IMR-90 (cell line): ENCODE results near the gene GCNA. TPM values are rescaled to one million over a fixed set of nuclear protein-coding genes. Genes with fewer than 3 reads are reported as not detected.

Experiments used
- ATAC-seq: fragments of 200-7000 bp; cut with Tn5 transposase; 2 replicates; pipeline ENCODE4 v1.9.1; 2020; ENCODE audit warnings: low read depth, mild to moderate bottlenecking, moderate library complexity
- BruUV-seq: library from RNA; stranded (reverse); fragments of 400-500 nt; replicated peaks from 2 replicates; lab custom pipeline; 2021; lab: Mats Ljungman, UMichigan
- CTCF ChIA-PET: fragments of 300-600 bp; formaldehyde crosslinking; extraction: SDS; loops from one replicate; lab custom pipeline; 2021; ENCODE audit warnings: antibody characterized with exemption; lab: Yijun Ruan, JAX
- POLR2A ChIA-PET: fragments of 300-600 bp; sonication (Branson Sonifier 250); formaldehyde crosslinking; loops from one replicate; lab custom pipeline; 2022; ENCODE audit warnings: antibody characterized with exemption; ENCODE audit not compliant: unreplicated experiment; lab: Charles Lee
- DNase-seq: peaks from one replicate; pipeline ENCODE4 v3.0.0; 2013
- H2AFZ ChIP-seq: replicated peaks from 2 replicates; pipeline ENCODE3; 2013; ENCODE audit warnings: low read length, mild to moderate bottlenecking; ENCODE audit not compliant: poor library complexity
- H2AK5ac ChIP-seq: 2 replicates; pipeline ENCODE4 v1.6.1; 2013; ENCODE audit warnings: low read depth, low read length, inconsistent platforms
- H2AK9ac ChIP-seq: replicated peaks from 2 replicates; pipeline ENCODE3; 2013; ENCODE audit warnings: mild to moderate bottlenecking, low read depth, low read length, moderate library complexity; ENCODE audit not compliant: poor library complexity
- H2BK120ac ChIP-seq: 2 replicates; pipeline ENCODE4 v1.6.1; 2013; ENCODE audit warnings: low read depth, low read length, inconsistent platforms
- H2BK15ac ChIP-seq: 3 replicates; pipeline ENCODE4 v1.6.1; 2013; ENCODE audit warnings: low read depth, low read length, inconsistent platforms
- H2BK20ac ChIP-seq: 2 replicates; pipeline ENCODE4 v1.6.1; 2013; ENCODE audit warnings: low read depth, mild to moderate bottlenecking, inconsistent platforms, low read length, moderate library complexity
- H2BK5ac ChIP-seq: 2 replicates; pipeline ENCODE4 v1.6.1; 2013; ENCODE audit warnings: mild to moderate bottlenecking, low read depth, low read length, inconsistent platforms; ENCODE audit not compliant: poor library complexity, severe bottlenecking
- H3K14ac ChIP-seq: replicated peaks from 2 replicates; pipeline ENCODE4 v1.6.1; 2013; ENCODE audit warnings: low read depth, low read length, inconsistent platforms
- H3K18ac ChIP-seq: 2 replicates; pipeline ENCODE4 v1.6.1; 2013; ENCODE audit warnings: low read depth, low read length, control low read depth
- H3K23ac ChIP-seq: 2 replicates; pipeline ENCODE4 v1.6.1; 2013; ENCODE audit warnings: low read depth, low read length, inconsistent platforms
- H3K27ac ChIP-seq: 2 replicates; pipeline ENCODE4 v1.5.1; 2013; ENCODE audit warnings: mild to moderate bottlenecking, control low read depth, low read length; ENCODE audit not compliant: insufficient read depth
- H3K27me3 ChIP-seq: 2 replicates; pipeline ENCODE4 v1.6.1; 2013; ENCODE audit warnings: low read length; ENCODE audit not compliant: control insufficient read depth, insufficient read depth
- H3K36me3 ChIP-seq: 2 replicates; pipeline ENCODE4 v1.6.1; 2013; ENCODE audit warnings: low read length, mixed read lengths; ENCODE audit not compliant: control insufficient read depth, insufficient read depth
- H3K4ac ChIP-seq: 2 replicates; pipeline ENCODE4 v1.6.1; 2013; ENCODE audit warnings: low read depth, low read length, inconsistent platforms
- H3K4me1 ChIP-seq: 2 replicates; pipeline ENCODE4 v1.6.1; 2013; ENCODE audit warnings: low read length, mixed read lengths; ENCODE audit not compliant: control insufficient read depth, insufficient read depth
- H3K4me2 ChIP-seq: 2 replicates; pipeline ENCODE4 v1.6.1; 2013; ENCODE audit warnings: low read depth, mild to moderate bottlenecking, control low read depth, low read length, moderate library complexity
- H3K4me3 ChIP-seq: 2 replicates; pipeline ENCODE4 v1.5.1; 2013; ENCODE audit warnings: low read depth, mild to moderate bottlenecking, control low read depth, low read length, moderate library complexity; ENCODE audit not compliant: insufficient read depth
- H3K56ac ChIP-seq: 2 replicates; pipeline ENCODE4 v1.6.1; 2013; ENCODE audit warnings: low read length, inconsistent platforms; ENCODE audit not compliant: insufficient read depth; ENCODE audit errors: extremely low read depth
- H3K79me1 ChIP-seq, 2 experiments: 2 replicates each; pipeline ENCODE4 v1.6.1; 2013; ENCODE audit warnings: low read length in 2 of 2, inconsistent platforms in 1 of 2, low read depth in 1 of 2
- H3K9ac ChIP-seq: 2 replicates; pipeline ENCODE4 v1.6.1; 2013; ENCODE audit warnings: low read depth, low read length, control low read depth
- H3K9me1 ChIP-seq: 2 replicates; pipeline ENCODE4 v1.6.1; 2013; ENCODE audit warnings: low read length, inconsistent platforms; ENCODE audit not compliant: insufficient read depth
- H3K9me3 ChIP-seq: 2 replicates; pipeline ENCODE4 v1.6.1; 2013; ENCODE audit warnings: low read length; ENCODE audit not compliant: control insufficient read depth, insufficient read depth
- H4K20me1 ChIP-seq: 2 replicates; pipeline ENCODE4 v1.6.1; 2013; ENCODE audit warnings: low read length, inconsistent platforms; ENCODE audit not compliant: insufficient read depth
- H4K5ac ChIP-seq: 2 replicates; pipeline ENCODE4 v1.6.1; 2013; ENCODE audit warnings: mild to moderate bottlenecking, low read depth, low read length, control low read depth
- H4K8ac ChIP-seq, 2 experiments: 2 replicates each; pipeline ENCODE4 v1.6.1; 2013; ENCODE audit warnings: low read depth in 2 of 2, low read length in 2 of 2, control low read depth in 1 of 2, inconsistent platforms in 1 of 2
- H4K91ac ChIP-seq: 2 replicates; pipeline ENCODE4 v1.6.1; 2013; ENCODE audit warnings: low read depth, low read length, inconsistent platforms; ENCODE audit not compliant: insufficient read depth
- ELK1 ChIP-seq: fragments of 150-350 bp; IDR thresholded peaks from 2 replicates; pipeline ENCODE4 v1.6.1; 2016; ENCODE audit warnings: low read depth, mild to moderate bottlenecking, low read length, moderate library complexity, borderline replicate concordance
- MXI1 ChIP-seq: IDR thresholded peaks from 2 replicates; pipeline ENCODE4 v1.6.1; 2012; ENCODE audit warnings: low read depth, mild to moderate bottlenecking, low read length, moderate library complexity, borderline replicate concordance
- WGBS, 2 experiments: methylation state at CpG; one replicate each; pipeline versions ENCODE4 v1.1.5 to v1.1.7; 2013; ENCODE audit warnings: missing lambda C conversion rate in 2 of 2; ENCODE audit not compliant: insufficient read length in 1 of 2; ENCODE audit errors: extremely low coverage in 2 of 2; 5-methylcytosine and 5-hydroxymethylcytosine counted together
- dilution Hi-C: fragments of 300-500 bp; cut with HindIII; formaldehyde crosslinking; loops from one replicate; pipeline ENCODE4 v1.14.3; 2018; ENCODE audit warnings: low sequenced_read_pairs; ENCODE audit not compliant: unreplicated experiment
- in situ Hi-C: fragments of 300-500 bp; cut with MboI; formaldehyde crosslinking; loops from 3 replicates; pipeline ENCODE4 v1.14.3; 2019; ENCODE audit warnings: low sequenced_read_pairs, inconsistent platforms, mixed read lengths
- intact Hi-C: fragments of 100-400 bp; cut with micrococcal nuclease; formaldehyde crosslinking; loops from 2 replicates; pipeline ENCODE4 v1.10.0; 2022
- polyA plus RNA-seq, 3 experiments: library from polyadenylated mRNA; depleted of rRNA; stranded (reverse); fragments of >200 nt; gene quantifications; 2 replicates each; pipeline ENCODE4 v1.2.3, GENCODE V29; 2012; ENCODE audit warnings: low replicate concordance in 1 of 3
- total RNA-seq: library from RNA; depleted of rRNA; stranded (reverse); fragments of >200 nt; gene quantifications from 2 replicates; pipeline ENCODE4 v1.2.3, GENCODE V29; 2012

The GCNA gene
- total and polyA plus RNA-seq, 2 of the 4 experiments (the other 2 are of a cell fraction): 0.90 to 1.3 TPM

GRCh38 chrX:71637253-71637618 is 59.0 kb downstream of the GCNA start:
- H3K56ac ChIP-seq: no peak overlapping the region
- H3K79me1 ChIP-seq: no peaks in the 10 kb centered on the region
- ChIA-PET POLR2A (no interaction called here), CTCF (no interaction called here)
- H3K4me3 ChIP-seq: no peak overlapping the region
- H2AK5ac ChIP-seq: no peak overlapping the region
- no peak overlapping the region for H3K23ac ChIP-seq
- H2BK120ac ChIP-seq: no peak overlapping the region
- no peak overlapping the region for H3K14ac ChIP-seq
- no peak overlapping the region for H3K27ac ChIP-seq
- H4K20me1 ChIP-seq: no peaks in the 10 kb centered on the region
- no peak overlapping the region for H2AFZ ChIP-seq
- no peaks in the 10 kb centered on the region for H3K9me1 ChIP-seq
- DNase-seq (peak; percentile 35), ATAC-seq (no peak)
- no peak overlapping the region for H4K8ac ChIP-seq
- H3K9me3 ChIP-seq: no peaks in the 10 kb centered on the region
- no peak overlapping the region for H3K4me2 ChIP-seq
- no peak overlapping the region for H4K5ac ChIP-seq
- H2BK5ac ChIP-seq: no peak overlapping the region
- 66% methylated on average over 2 of the region's 3 CpGs; no CpG with 5 or more reads in 1 of the 2 experiments for WGBS, 2 experiments
- BruUV-seq: no TSS peak
- no peak overlapping the region for H4K91ac ChIP-seq
- H2BK15ac ChIP-seq: no peak overlapping the region
- dilution Hi-C loops (no loop called here), in situ Hi-C loops (loop anchor here (25.0 kb wide), 1 partner anchor 875 kb away; no protein-coding TSS in a partner anchor), intact Hi-C loops (no loop called here)
- peaks cover 1% of the 10 kb centered on the region; the same call in 1 of the 2 replicates for H3K27me3 ChIP-seq
- no peak overlapping the region for H3K4ac ChIP-seq
- H3K4me1 ChIP-seq: no peaks in the 10 kb centered on the region
- 0 out of 2 replicates have a peak, but pooled peaks have one; percentile 15 for TF ChIP-seq MXI1
- TF ChIP-seq ELK1: no peak
- H2BK20ac ChIP-seq: no peak overlapping the region
- no peaks in the 10 kb centered on the region for H3K36me3 ChIP-seq
- H2AK9ac ChIP-seq: no peak overlapping the region
- H3K9ac ChIP-seq: no peak overlapping the region
- H3K18ac ChIP-seq: no peak overlapping the region
